Measurements from ENCODE around the gene TSFM.
"Not testable (repeated sequence)": the region's sequence is repeated elsewhere in the genome, so short reads cannot be mapped to it uniquely, and the experiment has no call there.

TSFM gene

GRCh38 chr12:57765003-57765697 lies 17.4 kb upstream of the TSFM start:
- no peak for DNase-seq

- DNase-seq = no peak
These were observed 16.7 kb upstream of the TSFM start for GRCh38 chr12:57765698-57766463.

GRCh38 chr12:57766464-57767304 lies 15.9 kb upstream of the TSFM start, which contains the start of gene CYP27B1:
TSS of gene CYP27B1 (minus strand) at chr12:57767078. CDS start at chr12:57767041, 37 bp downstream.
- no peak for DNase-seq

GRCh38 chr12:57767305-57767698 lies 15.3 kb upstream of the TSFM start:
- no peak for DNase-seq

- no peak for DNase-seq
These were observed 14.7 kb upstream of the TSFM start for GRCh38 chr12:57767876-57768275.

- DNase-seq = no peak
These were observed 13.0 kb upstream of the TSFM start for GRCh38 chr12:57769594-57769993.

- no peak for DNase-seq
These were observed 11.9 kb upstream of the TSFM start for GRCh38 chr12:57770734-57771133.

GRCh38 chr12:57771236-57771872 lies 11.2 kb upstream of the TSFM start:
- DNase-seq = peak; percentile 42

- DNase-seq = peak; percentile 60
These were observed 10.6 kb upstream of the TSFM start, which contains the start of gene METTL1 for GRCh38 chr12:57771873-57772428. TSS of gene METTL1 (minus strand) at chr12:57772105. CDS start at chr12:57772083, 22 bp downstream.

- no peak for DNase-seq
These were observed 9.9 kb upstream of the TSFM start, which contains the start of gene EEF1AKMT3 for GRCh38 chr12:57772429-57773322. TSS of gene EEF1AKMT3 (plus strand) at chr12:57772614. CDS start at chr12:57772725, 111 bp downstream.

GRCh38 chr12:57774634-57775033 lies 8.0 kb upstream of the TSFM start:
- not testable (repeated sequence) for DNase-seq

GRCh38 chr12:57775044-57775443 lies 7.5 kb upstream of the TSFM start:
- no peak for DNase-seq

GRCh38 chr12:57775563-57776246 lies 6.9 kb upstream of the TSFM start:
- DNase-seq = no peak

GRCh38 chr12:57776247-57776587 lies 6.4 kb upstream of the TSFM start:
- no peak for DNase-seq

- DNase-seq = no peak
These were observed 5.2 kb upstream of the TSFM start for GRCh38 chr12:57777367-57777766.

- no peak for DNase-seq
These were observed 4.7 kb upstream of the TSFM start for GRCh38 chr12:57777911-57778310.

GRCh38 chr12:57779736-57780135 lies 2.9 kb upstream of the TSFM start:
- no peak for DNase-seq

- DNase-seq = no peak
These were observed 2.2 kb upstream of the TSFM start for GRCh38 chr12:57780284-57780897.

GRCh38 chr12:57781244-57781643 lies 1.3 kb upstream of the TSFM start:
- DNase-seq = no peak

GRCh38 chr12:57781801-57782200 lies 786 bp upstream of the TSFM start:
- DNase-seq = no peak
